Large intestine (tissue), 3 donors: ENCODE measurements around the gene TCP11. TPM values are rescaled to one million over a fixed set of nuclear protein-coding genes. Genes with fewer than 3 reads are reported as not detected.

Source experiments
- DNase-seq, 2 donors: peaks; one replicate each; pipeline versions ENCODE4 v3.0.0 to v3.0.0-alpha.2; 2013
- H3K27ac ChIP-seq: one replicate; pipeline ENCODE4 v1.5.1; 2013; ENCODE audit warnings: low read length
- H3K27me3 ChIP-seq: 2 replicates; pipeline ENCODE4 v1.6.1; 2013; ENCODE audit warnings: low read length; ENCODE audit not compliant: control insufficient read depth, insufficient read depth
- H3K36me3 ChIP-seq: 2 replicates; pipeline ENCODE4 v1.6.1; 2013; ENCODE audit warnings: low read length; ENCODE audit not compliant: control insufficient read depth, insufficient read depth
- H3K4me1 ChIP-seq: one replicate; pipeline ENCODE4 v1.6.1; 2013; ENCODE audit warnings: low read length; ENCODE audit not compliant: control insufficient read depth, insufficient read depth
- H3K4me3 ChIP-seq: one replicate; pipeline ENCODE4 v1.5.1; 2013; ENCODE audit warnings: low read length
- H3K9me3 ChIP-seq: one replicate; pipeline ENCODE4 v1.6.1; 2013; ENCODE audit warnings: mild to moderate bottlenecking, low read depth, low read length, moderate library complexity; ENCODE audit not compliant: control insufficient read depth
- WGBS: methylation state at CpG from one replicate; pipeline ENCODE4 v1.1.5; 2013; ENCODE audit warnings: low lambda C conversion rate; ENCODE audit not compliant: insufficient coverage; 5-methylcytosine and 5-hydroxymethylcytosine counted together
- polyA plus RNA-seq: library from polyadenylated mRNA; unstranded; fragments of 120-200 nt; gene quantifications from one replicate; pipeline ENCODE4 v1.2.1, GENCODE V29; 2013

The TCP11 gene
- polyA plus RNA-seq, 1 donor: 0.09 TPM

DNA sequence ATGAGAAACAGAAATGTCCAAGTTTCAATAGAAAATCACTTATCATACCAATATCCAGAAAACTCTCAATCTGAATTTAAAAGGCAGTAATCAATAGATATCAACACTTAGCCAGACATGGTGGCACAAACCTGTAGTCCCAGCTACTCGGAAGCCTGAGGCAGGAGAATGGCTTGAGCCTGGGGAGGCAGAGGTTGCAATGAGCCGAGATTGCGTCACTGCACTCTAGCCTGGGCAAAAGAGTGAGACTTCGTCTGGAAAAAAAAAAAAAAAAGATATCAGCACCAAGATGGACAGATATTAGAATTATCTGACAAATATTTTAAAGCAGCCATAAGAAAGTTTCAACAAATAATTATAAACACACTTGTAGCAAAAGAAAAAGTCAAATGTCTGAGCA, 47.0 kb downstream of the TCP11 start:
- WGBS: 20% methylated on average over 1 of the region's 4 CpGs
- no peaks in the 10 kb centered on the region for H3K9me3 ChIP-seq
- no peaks in the 10 kb centered on the region for H3K27me3 ChIP-seq
- H3K36me3 ChIP-seq: peaks cover 24% of the 10 kb centered on the region
- no peak for DNase-seq
- H3K4me1 ChIP-seq: no peaks in the 10 kb centered on the region
- no peak overlapping the region for H3K27ac ChIP-seq
- H3K4me3 ChIP-seq: no peak overlapping the region

- no peak overlapping the region for H3K27ac ChIP-seq
- H3K4me1 ChIP-seq: no peaks in the 10 kb centered on the region
- no peak for DNase-seq
Measured at GRCh38 chr6:35093783-35094182, 47.4 kb downstream of the TCP11 start.

DNA sequence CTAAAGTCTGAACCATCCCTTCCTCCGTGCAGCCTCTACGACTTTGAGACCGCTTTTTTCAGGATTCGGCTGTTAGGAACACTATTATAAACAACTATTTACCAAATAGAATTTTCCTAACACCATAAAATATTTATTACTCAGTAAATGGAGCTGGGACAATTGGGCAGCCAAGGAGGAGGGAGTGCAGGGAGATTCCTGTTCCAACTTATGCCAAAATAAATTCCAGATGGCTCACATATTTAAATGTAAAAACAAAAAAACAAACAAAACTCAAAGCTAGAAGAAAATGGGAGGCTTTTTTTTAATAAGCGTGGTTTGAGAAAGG, 48.1 kb downstream of the TCP11 start:
- H3K9me3 ChIP-seq: no peaks in the 10 kb centered on the region
- H3K27me3 ChIP-seq: no peaks in the 10 kb centered on the region
- no peak for DNase-seq
- no peaks in the 10 kb centered on the region for H3K4me1 ChIP-seq
- no peak overlapping the region for H3K27ac ChIP-seq
- WGBS: no CpG with 5 or more reads among the region's 5 CpGs
- H3K36me3 ChIP-seq: peaks cover 35% of the 10 kb centered on the region
- H3K4me3 ChIP-seq: no peak overlapping the region

More at GRCh38 chr6:35093783-35094182, 47.4 kb downstream of the TCP11 start:
- Histone ChIP-seq H3K9me3 (no peaks in the 10 kb centered on the region), H3K36me3 (peaks cover 28% of the 10 kb centered on the region), H3K4me3 (no peak overlapping the region), H3K27me3 (no peaks in the 10 kb centered on the region)
- WGBS: no CpG with 5 or more reads among the region's 6 CpGs

GRCh38 chr6:35092362-35093117, 48.6 kb downstream of the TCP11 start:
- H3K9me3 ChIP-seq: no peaks in the 10 kb centered on the region
- peaks cover 40% of the 10 kb centered on the region for H3K36me3 ChIP-seq
- H3K4me1 ChIP-seq: no peaks in the 10 kb centered on the region
- no peak overlapping the region for H3K4me3 ChIP-seq
- no peak overlapping the region for H3K27ac ChIP-seq
- no CpG with 5 or more reads among the region's 5 CpGs for WGBS
- no peak for DNase-seq
- H3K27me3 ChIP-seq: no peaks in the 10 kb centered on the region

DNA sequence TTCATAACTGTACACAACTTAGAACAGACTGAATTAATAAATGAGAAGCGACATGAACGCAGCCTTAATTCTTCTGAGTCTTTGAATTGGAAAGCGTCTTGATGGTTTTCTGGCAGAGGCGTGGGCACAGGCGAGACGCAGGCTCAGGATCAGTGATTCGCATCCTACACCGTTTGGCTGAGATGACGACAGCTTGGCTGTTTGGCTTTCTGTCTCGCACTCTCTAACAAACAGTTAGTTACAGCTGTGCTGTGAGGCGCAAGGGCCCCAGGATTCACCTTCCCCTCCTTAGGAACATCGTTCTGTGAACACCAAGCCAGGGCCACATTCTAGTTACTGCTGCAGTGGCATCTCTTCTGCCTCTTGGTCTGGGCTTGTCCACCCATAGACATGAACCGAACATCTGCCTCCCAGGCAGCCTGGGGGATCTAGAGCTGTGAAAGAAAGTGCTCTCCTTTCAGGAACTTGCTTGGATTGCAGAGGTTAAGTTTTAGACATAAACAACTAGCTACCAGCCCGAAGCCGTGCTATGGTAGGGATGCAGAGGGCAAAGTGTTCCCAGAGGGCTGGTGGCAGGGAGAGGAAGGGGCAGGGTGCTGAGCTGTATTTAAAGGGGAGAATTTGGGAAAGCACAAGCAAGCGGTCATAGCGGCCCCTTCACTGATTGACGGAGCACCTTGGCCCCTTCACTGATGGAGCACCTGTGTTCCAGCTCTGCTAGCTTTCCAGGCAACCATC, 49.6 kb downstream of the TCP11 start:
- Histone ChIP-seq H3K27ac (no peak overlapping the region), H3K4me1 (no peaks in the 10 kb centered on the region), H3K36me3 (peaks cover 51% of the 10 kb centered on the region), H3K9me3 (no peaks in the 10 kb centered on the region), H3K4me3 (no peak overlapping the region), H3K27me3 (no peaks in the 10 kb centered on the region)
- no CpG with 5 or more reads among the region's 18 CpGs for WGBS
- DNase-seq: no peak

GRCh38 chr6:35090734-35091133, 50.4 kb downstream of the TCP11 start:
- Histone ChIP-seq H3K36me3 (peaks cover 58% of the 10 kb centered on the region), H3K27me3 (no peaks in the 10 kb centered on the region), H3K27ac (no peak overlapping the region), H3K9me3 (no peaks in the 10 kb centered on the region), H3K4me3 (no peak overlapping the region), H3K4me1 (no peaks in the 10 kb centered on the region)
- no CpG with 5 or more reads among the region's 10 CpGs for WGBS
- no peak for DNase-seq

DNA sequence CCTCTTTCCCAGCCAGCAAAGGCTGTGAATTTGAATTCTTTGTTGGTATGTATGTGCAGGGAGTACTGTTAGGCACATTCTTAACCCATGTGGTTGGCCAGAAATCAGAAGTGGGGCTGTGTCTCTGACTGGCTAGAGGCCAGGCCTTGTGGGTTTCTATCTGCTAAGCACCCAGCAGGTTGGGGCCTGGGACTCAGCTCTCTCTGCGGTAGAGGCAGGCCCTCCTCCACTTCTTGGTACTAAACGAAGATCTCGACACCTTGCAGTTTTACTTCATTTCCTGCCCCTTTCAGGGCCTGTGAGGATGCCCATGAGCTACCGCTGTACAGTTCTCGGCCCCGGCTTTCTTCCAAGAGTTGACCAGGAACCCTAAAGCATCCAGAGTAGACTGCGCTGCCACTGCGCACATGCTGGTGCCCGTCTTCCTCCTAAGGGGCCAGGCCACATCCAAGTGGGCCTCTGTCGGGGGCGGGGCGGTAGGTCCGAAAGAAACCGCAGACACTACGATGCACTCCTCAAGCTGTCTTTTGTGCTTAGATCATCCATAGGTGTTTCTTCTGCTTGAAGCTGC, 51.1 kb downstream of the TCP11 start:
- Histone ChIP-seq H3K36me3 (peaks cover 65% of the 10 kb centered on the region), H3K4me3 (no peak overlapping the region), H3K27ac (no peak overlapping the region), H3K9me3 (no peaks in the 10 kb centered on the region), H3K4me1 (no peaks in the 10 kb centered on the region), H3K27me3 (no peaks in the 10 kb centered on the region)
- no peak for DNase-seq
- no CpG with 5 or more reads among the region's 15 CpGs for WGBS

GRCh38 chr6:35089216-35089934, 51.8 kb downstream of the TCP11 start:
- 100% methylated on average over 1 of the region's 19 CpGs for WGBS
- no peak for DNase-seq
- no peak overlapping the region for H3K4me3 ChIP-seq
- H3K27me3 ChIP-seq: no peaks in the 10 kb centered on the region
- H3K36me3 ChIP-seq: peaks cover 72% of the 10 kb centered on the region
- no peaks in the 10 kb centered on the region for H3K9me3 ChIP-seq
- no peaks in the 10 kb centered on the region for H3K4me1 ChIP-seq
- H3K27ac ChIP-seq: no peak overlapping the region

DNA sequence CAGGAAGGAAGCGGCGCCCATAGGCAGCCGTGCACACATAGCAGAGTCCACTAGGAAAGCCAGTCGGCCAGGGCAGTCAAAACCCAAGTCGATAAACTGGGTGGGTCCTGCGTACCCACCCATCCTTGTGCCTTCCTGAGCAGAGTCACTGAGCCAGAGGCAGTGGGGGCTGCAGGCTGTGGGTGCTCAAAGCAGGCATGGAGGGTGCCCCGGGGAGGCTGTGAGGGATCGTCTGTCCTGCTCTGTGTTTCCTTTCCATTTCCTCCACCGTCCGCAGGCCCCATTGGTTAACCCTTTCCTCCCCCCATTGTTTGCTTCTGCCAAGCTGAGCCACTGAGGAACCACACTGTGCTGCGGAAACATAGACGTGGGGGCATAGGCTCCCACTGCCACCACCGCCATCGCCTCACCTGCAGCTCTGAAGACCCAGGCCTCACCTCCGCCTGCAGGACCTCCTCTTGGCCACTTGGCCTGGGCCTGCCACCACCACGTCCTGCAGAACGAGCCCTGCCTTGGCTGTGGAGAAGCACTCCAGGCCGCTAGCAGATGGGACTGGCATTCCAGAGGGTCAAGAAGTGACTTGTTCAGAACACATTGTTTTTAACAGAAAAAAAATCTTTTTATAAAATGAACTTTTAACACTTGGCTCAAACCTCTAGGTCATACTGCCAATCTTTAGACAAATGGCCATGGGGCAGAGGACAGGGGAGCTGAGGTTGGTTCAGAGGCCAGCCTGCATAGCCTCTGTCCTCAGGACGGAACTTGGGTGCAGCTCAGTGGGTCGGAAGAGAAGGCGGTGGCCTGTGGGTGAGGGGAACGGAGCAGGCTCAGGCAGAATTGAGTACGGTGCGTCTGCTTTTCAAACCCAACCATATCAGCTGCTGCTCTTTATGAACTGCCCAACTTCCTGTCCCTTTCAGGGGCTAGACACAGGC, 52.6 kb downstream of the TCP11 start:
- no peaks in the 10 kb centered on the region for H3K27me3 ChIP-seq
- no peaks in the 10 kb centered on the region for H3K4me1 ChIP-seq
- peaks cover 80% of the 10 kb centered on the region for H3K36me3 ChIP-seq
- no peaks in the 10 kb centered on the region for H3K9me3 ChIP-seq
- DNase-seq: no peak
- no CpG with 5 or more reads among the region's 24 CpGs for WGBS
- no peak overlapping the region for H3K4me3 ChIP-seq
- H3K27ac ChIP-seq: no peak overlapping the region
